MV-4-11 (cell line): ENCODE results near the gene EPS8L1.

Source experiments
- DNase-seq: peaks from one replicate; lab custom pipeline; 2025; lab: John Stamatoyannopoulos, UW

EPS8L1 gene

DNA sequence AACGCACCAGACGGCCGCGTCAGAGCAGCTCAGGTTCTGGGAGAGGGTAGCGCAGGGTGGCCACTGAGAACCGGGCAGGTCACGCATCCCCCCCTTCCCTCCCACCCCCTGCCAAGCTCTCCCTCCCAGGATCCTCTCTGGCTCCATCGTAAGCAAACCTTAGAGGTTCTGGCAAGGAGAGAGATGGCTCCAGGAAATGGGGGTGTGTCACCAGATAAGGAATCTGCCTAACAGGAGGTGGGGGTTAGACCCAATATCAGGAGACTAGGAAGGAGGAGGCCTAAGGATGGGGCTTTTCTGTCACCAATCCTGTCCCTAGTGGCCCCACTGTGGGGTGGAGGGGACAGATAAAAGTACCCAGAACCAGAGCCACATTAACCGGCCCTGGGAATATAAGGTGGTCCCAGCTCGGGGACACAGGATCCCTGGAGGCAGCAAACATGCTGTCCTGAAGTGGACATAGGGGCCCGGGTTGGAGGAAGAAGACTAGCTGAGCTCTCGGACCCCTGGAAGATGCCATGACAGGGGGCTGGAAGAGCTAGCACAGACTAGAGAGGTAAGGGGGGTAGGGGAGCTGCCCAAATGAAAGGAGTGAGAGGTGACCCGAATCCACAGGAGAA lies 39.9 kb downstream of the EPS8L1 start:
- no peak for DNase-seq

DNA sequence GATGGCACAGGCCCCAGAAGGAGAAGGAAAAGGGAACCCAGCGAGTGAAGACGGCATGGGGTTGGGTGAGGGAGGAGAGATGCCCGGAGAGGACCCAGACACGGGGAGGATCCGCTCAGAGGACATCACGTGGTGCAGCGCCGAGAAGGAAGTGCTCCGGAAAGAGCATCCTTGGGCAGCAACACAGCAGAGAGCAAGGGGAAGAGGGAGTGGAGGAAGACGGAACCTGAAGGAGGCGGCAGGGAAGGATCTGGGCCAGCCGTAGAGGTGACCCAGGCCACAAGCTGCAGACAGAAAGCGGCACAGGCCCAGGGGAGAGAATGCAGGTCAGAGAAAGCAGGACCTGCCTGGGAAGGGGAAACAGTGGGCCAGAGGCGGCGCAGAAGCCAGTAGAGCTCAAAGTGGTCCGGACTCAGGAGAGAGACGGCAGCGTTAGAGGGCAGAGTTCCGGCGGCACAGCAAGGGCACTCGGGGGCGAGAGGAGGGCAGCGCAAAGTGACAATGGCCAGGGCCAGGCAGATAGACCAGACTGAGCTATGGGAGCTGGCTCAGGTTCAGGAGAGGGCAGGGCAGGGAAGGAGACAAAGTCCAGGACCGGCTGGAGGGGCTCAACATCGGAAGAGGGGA lies 40.7 kb downstream of the EPS8L1 start:
- DNase-seq, result peak; percentile 82

DNA sequence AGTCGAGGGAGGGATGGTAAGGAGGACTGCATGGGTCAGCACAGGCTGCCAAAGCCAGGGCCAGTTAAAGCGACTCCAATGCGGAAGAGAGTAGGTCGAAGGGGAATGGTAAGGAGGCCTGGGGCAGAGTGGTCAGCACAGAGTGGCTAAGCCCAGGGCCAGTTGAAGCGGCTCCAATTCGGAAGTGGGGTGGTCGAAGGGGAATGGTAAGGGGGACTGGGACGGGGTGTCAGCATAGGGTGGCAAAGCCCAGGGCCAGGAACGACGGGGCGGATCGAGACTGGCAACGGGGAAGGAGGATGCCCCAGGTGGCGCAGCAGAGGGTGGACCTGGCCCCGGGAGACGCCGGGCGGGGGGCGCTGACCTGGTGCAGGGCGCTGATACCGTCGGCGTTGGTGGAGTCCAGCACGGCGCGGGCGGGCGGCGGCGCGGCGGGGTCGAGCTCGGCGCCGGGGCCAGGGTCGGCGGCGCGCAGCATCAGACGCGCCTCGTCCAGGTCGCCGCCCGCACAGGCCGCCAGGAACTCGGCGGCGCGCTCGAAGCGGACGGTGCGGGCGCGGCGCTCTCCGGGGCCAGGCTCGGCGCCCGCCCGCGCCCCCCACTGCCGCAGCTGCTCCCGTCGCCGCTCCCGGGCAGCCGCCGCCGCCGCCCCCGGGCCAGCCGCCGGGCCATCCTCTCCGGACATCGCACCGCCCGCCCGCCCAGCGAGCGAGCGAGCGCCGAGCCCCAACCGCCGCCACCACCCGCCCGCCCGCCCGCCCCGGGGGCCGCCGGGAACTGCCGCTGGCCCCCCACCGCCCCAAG lies 41.4 kb downstream of the EPS8L1 start, which contains the start of gene PPP1R12C:
TSS of gene PPP1R12C (minus strand) at position 779 of the 804 bp plus-strand sequence. CDS start at position 685, 94 bp downstream.
- DNase-seq, result no peak

DNA sequence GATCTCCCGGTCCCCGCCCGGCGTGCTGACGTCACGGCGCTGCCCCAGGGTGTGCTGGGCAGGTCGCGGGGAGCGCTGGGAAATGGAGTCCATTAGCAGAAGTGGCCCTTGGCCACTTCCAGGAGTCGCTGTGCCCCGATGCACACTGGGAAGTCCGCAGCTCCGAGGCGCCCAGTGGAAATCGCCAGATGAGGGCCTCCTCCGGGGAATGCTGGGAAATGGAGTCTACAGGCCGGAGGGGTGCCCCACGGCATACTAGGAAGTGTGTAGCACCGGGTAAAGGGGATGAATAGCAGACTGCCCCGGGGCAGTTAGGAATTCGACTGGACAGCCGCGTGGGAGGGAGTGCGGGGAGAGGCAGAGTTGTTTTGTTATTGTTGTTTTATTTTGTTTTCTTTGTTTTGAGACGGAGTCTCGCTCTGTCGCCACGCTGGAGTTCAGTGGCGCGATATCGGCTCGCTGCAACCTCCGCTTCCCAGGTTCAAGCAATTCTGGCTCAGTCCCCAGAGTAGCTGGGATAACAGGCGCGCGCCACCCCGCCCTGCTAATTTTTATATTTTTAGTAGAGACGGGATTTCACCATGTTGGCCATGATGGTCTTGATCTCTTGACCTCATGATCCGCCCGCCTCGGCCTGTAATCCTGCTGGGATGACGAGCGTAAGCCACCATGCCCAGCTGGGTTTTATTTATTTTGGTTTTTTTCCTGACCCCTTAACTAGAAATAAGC lies 42.2 kb downstream of the EPS8L1 start:
- DNase-seq, result peak; percentile 100

DNA sequence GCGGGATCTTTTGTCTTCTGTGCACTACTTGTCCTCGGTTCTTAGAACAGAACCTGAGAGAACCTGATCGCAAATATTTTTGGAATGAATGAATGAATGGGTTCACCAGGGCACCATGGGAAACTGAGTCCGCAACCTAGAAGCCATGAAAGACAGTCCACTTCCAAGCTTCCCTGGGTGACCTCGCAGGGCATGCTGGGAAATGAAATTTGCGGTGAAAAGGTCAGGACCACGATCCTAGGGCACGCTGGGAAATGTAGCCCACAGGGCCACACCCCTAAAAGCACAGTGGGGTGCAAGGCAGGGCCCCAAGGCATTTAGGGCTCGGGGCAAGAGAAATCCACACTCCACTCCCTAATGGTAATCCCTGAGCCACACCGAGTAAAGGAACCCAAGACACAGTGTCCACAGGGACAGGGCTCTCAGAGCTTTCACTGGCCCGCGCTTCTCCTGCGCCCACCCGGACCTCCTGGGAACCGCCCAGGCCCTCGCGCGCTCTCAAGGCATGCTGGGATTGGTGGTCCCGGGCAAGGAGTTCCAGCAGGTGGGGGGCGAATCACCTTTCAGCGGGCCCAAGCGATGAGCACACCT lies 42.8 kb downstream of the EPS8L1 start:
- peak; percentile 67 for DNase-seq

DNA sequence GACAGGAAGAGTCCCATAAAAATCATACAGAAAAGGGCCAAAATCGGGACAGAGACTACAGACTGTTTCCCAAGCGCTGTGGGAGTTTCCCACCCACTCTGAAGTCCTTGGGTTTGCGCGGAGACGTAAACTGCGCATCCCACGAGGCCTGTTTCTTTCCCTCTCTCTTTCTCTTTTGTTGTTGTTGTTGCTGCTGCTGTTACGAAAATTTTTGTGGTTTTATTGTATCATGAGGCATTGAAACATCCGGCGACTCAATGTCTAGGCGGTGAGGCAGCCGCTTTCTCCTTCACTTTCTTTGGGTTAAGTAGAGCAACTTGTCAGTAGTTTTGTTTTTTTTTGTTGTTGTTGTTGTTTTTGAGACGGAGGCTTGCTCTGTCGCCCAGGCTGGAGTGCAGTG lies 43.4 kb downstream of the EPS8L1 start:
- peak; percentile 30 for DNase-seq

DNA sequence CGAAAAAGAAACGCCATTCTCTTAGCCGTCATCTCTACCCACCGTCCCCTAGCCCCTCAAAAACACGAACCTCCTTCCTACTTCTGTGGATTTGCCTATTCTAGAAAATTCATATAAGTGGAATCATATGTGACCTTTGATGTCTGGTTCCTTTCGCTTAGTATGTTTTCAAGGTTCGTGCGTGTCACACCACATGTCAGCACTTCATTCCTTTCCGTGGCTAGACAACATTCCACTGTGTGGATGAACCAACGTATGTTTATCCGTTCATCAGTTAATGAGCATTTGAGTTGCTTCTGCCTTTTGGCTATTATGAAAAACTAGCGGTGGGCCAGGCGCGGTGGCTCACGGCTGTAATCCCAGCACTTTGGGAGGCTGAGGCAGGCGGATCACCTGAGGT lies 55.8 kb downstream of the EPS8L1 start:
- no peak for DNase-seq

DNA sequence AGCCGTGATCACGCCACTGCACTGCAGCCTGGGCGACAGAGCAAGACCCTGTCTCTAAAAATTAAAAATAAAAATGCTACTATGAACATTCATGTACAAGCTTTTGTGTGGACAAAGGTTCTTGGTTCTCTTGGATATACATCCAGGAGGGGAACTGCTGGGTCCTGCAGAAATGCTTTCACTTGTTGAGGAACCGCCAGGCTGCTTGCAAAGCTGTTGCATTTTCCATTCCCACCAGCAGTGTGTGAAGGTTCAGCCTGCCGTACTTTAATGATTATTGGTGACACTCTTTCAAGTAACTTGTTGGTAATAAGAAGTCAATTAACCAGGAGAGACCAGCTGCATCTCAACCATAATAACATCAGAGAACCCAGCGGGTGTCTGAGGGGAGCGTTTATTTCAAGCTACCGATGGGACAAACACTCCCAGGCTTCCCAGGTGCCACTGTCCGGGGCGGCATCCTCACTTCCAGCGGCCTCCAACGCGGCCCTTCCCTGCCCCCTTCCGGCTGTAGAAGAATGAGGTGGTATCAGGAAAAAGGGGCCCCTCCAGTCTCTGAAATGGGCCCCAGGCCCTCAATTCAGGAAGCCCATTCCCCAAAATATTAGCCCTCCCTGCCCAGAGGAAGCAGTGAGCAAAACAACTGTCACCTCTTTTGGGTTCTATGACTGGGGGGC lies 56.9 kb downstream of the EPS8L1 start:
- DNase-seq, result peak; percentile 43

DNA sequence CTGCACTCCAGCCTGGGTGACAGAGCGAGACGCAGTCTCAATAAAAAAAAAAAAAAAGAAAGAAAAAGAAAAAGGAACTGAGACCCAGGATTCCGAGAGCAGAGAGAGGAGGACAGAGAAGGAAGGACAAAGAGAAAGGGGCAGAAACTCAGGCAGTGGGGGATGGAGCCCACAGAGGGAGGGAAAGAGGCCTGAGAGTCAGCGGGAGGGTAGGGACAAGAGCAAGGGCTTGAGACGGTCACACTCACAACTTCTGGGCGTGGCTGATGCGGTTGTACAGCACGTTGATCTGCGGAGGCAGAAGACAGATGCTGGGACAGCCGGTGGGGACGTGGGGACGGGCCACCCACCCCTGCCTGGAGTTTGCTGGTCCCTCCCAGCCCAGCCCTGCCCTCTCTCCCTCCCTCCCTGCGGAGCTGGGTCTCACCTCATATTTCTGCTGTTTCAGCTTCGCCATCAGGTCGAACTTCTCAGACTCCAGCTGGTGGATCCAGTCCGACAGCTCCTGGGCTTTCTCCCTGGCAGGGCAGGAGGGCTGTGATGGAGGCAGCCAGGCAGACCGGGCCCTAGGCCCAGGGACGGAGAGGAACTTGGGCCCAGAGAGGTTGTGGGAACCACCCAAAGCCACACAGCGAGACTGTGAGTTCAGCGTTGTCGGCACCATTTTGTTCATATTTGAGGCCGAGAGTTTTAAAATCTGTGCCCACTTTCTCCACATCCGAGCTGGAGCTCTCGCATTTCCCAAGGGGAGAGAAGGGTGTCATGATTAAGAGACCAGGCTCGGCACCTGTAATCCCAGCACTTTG lies 58.2 kb downstream of the EPS8L1 start:
- DNase-seq, result peak; percentile 97

DNA sequence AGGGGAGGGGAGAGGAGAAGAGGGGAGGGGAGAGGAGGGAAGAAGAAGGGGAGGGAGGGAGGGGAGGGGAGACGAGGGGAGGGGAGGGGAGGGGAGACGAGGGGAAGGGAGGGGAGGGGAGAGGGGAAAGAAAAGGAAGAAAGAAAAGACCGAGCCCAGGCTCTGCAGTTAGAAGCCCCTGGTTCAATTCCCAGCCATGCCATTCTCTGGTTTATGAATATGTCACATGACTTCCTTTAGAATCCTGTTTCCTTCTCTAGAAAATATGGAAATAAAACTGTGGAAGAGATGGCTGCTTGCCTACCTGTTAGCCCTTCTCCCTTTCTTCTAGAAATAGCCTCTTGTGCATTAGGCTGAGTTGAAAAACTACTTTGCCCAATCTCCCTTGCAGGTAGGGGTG lies 59.1 kb downstream of the EPS8L1 start:
- DNase-seq, result no peak

DNA sequence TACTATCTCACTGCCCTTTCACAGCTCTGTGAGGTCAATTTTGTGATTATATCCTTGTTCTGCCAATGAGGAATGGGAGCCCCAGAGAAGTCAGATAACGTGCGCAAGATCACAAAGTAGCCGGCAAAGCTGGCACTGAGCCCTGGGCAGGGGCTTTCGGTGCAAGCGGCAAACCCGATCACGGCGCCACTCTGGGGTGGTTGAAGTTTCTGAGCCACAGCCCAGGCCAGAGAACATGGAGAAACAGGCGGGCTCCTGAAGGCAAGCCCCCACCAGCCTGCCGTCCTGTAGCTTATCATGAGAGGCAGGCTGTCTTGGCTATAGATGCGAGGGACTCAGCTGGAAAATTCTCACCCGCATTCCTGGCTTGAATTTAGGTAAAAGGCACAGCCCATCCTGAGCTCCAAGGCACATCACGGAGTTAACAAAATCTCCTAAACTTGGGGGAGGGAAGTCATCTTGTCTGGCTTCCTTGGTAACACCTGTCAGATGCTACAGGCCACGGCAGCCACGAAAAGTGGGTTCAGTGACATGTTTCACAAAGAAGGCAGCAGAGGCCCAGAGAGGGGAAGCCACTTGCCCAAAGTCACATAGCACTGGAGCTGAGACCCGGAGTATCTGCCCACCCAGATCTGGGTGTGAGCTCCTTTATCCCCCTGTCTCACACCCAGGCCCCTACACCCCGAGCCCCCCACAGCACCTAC lies 60.9 kb downstream of the EPS8L1 start:
- no peak for DNase-seq
